Endothelial cell of umbilical vein (primary cell): ENCODE results near the gene APBA3. TPM values are rescaled to one million over a fixed set of nuclear protein-coding genes. Genes with fewer than 3 reads are reported as not detected.

ENCODE experiments used
- BruUV-seq: library from RNA; stranded (reverse); fragments of 400-500 nt; replicated peaks from 2 replicates; lab custom pipeline; 2021; lab: Mats Ljungman, UMichigan
- CTCF ChIA-PET: fragments of 300-600, 350-600 bp; sonication (Branson Sonifier 250); formaldehyde crosslinking; loops from one replicate; lab custom pipeline; 2021; ENCODE audit warnings: antibody characterized with exemption, inconsistent platforms; lab: Charles Lee
- POLR2A ChIA-PET: fragments of 300-600, 350-600 bp; sonication (Branson Sonifier 250); formaldehyde crosslinking; loops from one replicate; lab custom pipeline; 2021; ENCODE audit warnings: antibody characterized with exemption, inconsistent platforms; lab: Charles Lee
- DNase-seq: peaks from one replicate; pipeline ENCODE4 v3.0.0-alpha.2; 2011; ENCODE audit warnings: low read depth, low spot score
- FAIRE-seq: peaks from 2 replicates; lab custom pipeline; 2011; peaks lifted over from hg19 to GRCh38; lab: Jason Lieb, UNC
- H2AFZ ChIP-seq: 2 replicates; pipeline ENCODE4 v1.6.0; 2012; ENCODE audit warnings: low read depth, low read length, control low read depth, inconsistent platforms
- H3K27ac ChIP-seq: 2 replicates; pipeline ENCODE4 v1.5.1; 2011; ENCODE audit warnings: low read depth, mild to moderate bottlenecking, control low read depth, low read length, moderate library complexity; ENCODE audit not compliant: insufficient read depth
- H3K27me3 ChIP-seq, 2 experiments: 2 replicates each; pipeline versions ENCODE4 v1.6.0 to v1.6.1; 2011; ENCODE audit warnings: low read length in 2 of 2, mixed read lengths in 1 of 2; ENCODE audit not compliant: control insufficient read depth in 2 of 2, insufficient read depth in 2 of 2
- H3K36me3 ChIP-seq, 2 experiments: 2 replicates in 1 of 2; 3 replicates in 1 of 2; pipeline ENCODE4 v1.5.1; 2011; ENCODE audit warnings: low read length in 2 of 2, mild to moderate bottlenecking in 1 of 2, moderate library complexity in 1 of 2; ENCODE audit not compliant: control insufficient read depth in 2 of 2, insufficient read depth in 2 of 2; ENCODE audit errors: extremely low read depth in 1 of 2
- H3K4me1 ChIP-seq: 3 replicates; pipeline ENCODE4 v1.5.1; 2011; ENCODE audit warnings: mild to moderate bottlenecking, low read length; ENCODE audit not compliant: control insufficient read depth, insufficient read depth; ENCODE audit errors: extremely low read depth
- H3K4me2 ChIP-seq: 2 replicates; pipeline ENCODE4 v1.6.1; 2011; ENCODE audit warnings: low read length, control low read depth, mixed read lengths; ENCODE audit not compliant: insufficient read depth
- H3K4me3 ChIP-seq, 3 experiments: fragments of 200-600 bp in 1 of 3; sonication (generic), shearing (Covaris generic) in 1 of 3; replicated peaks in 1 of 3; 2 replicates each; pipeline ENCODE4 v1.5.1; 2011 to 2016; ENCODE audit warnings: control low read depth in 3 of 3, low read length in 3 of 3, mild to moderate bottlenecking in 2 of 3, inconsistent platforms in 1 of 3, low read depth in 1 of 3, moderate library complexity in 1 of 3; ENCODE audit not compliant: insufficient read depth in 1 of 3
- H3K79me2 ChIP-seq: 2 replicates; pipeline ENCODE4 v1.6.0; 2012; ENCODE audit warnings: low read length, inconsistent platforms; ENCODE audit not compliant: control insufficient read depth, insufficient read depth
- H3K9ac ChIP-seq: replicated peaks from 2 replicates; pipeline ENCODE3; 2011; ENCODE audit warnings: low read length, control low read depth; ENCODE audit not compliant: insufficient read depth; ENCODE audit errors: extremely low read depth
- H3K9me1 ChIP-seq: replicated peaks from 3 replicates; pipeline ENCODE4 v1.6.0; 2011; ENCODE audit warnings: mild to moderate bottlenecking, low read length; ENCODE audit not compliant: control insufficient read depth, insufficient read depth; ENCODE audit errors: extremely low read depth
- H3K9me3 ChIP-seq: replicated peaks from 2 replicates; pipeline ENCODE4 v1.5.1; 2012; ENCODE audit warnings: low read length, inconsistent platforms; ENCODE audit not compliant: control insufficient read depth, insufficient read depth
- H4K20me1 ChIP-seq: replicated peaks from 2 replicates; pipeline ENCODE3; 2011; ENCODE audit warnings: mild to moderate bottlenecking, low read length; ENCODE audit not compliant: control insufficient read depth, insufficient read depth; ENCODE audit errors: extremely low read depth
- CTCF ChIP-seq, 2 donors: IDR thresholded peaks; 1 replicate in 1 of 2; 2 replicates in 1 of 2; pipeline ENCODE4 v1.5.1; 2011; ENCODE audit warnings: low read length in 2 of 2, mild to moderate bottlenecking in 2 of 2, moderate library complexity in 2 of 2, control low read depth in 1 of 2, inconsistent platforms in 1 of 2, low read depth in 1 of 2; ENCODE audit not compliant: insufficient read depth in 1 of 2; ENCODE audit errors: extremely low read depth in 1 of 2
- EZH2 ChIP-seq: IDR thresholded peaks from 2 replicates; pipeline ENCODE4 v1.6.1; 2012; ENCODE audit warnings: borderline replicate concordance, low read depth, mild to moderate bottlenecking, moderate library complexity, low read length, inconsistent platforms; ENCODE audit not compliant: severe bottlenecking
- FOS ChIP-seq: IDR thresholded peaks from 2 replicates; pipeline ENCODE4 v1.6.1; 2011; ENCODE audit warnings: mild to moderate bottlenecking, low read length, moderate library complexity, borderline replicate concordance; ENCODE audit not compliant: insufficient read depth
- GATA2 ChIP-seq: IDR thresholded peaks from 2 replicates; pipeline ENCODE4 v1.7.0; 2011; ENCODE audit warnings: low read depth, mild to moderate bottlenecking, moderate library complexity, mixed read lengths, low read length; ENCODE audit not compliant: insufficient read length, insufficient read depth
- JUN ChIP-seq: IDR thresholded peaks from 2 replicates; pipeline ENCODE4 v1.6.1; 2011; ENCODE audit warnings: borderline replicate concordance, low read depth; ENCODE audit not compliant: insufficient read length, insufficient read depth
- MAX ChIP-seq: IDR thresholded peaks from 2 replicates; pipeline ENCODE4 v1.6.1; 2011; ENCODE audit not compliant: insufficient read depth, insufficient read length
- MYC ChIP-seq: IDR thresholded peaks from one replicate; pipeline ENCODE4 v1.6.1; 2011; ENCODE audit warnings: mild to moderate bottlenecking, low read depth, low read length
- POLR2A ChIP-seq: IDR thresholded peaks from 2 replicates; pipeline ENCODE4 v1.6.1; 2012; ENCODE audit warnings: low read depth, mild to moderate bottlenecking, control low read depth, low read length
- POLR2AphosphoS5 ChIP-seq: IDR thresholded peaks from 2 replicates; pipeline ENCODE4 v1.6.1; 2012; ENCODE audit warnings: low read depth, mild to moderate bottlenecking, control low read depth, low read length, moderate library complexity; ENCODE audit not compliant: insufficient read depth
- dilution Hi-C: fragments of 300-500 bp; cut with MboI; formaldehyde crosslinking; loops from one replicate; pipeline ENCODE4 v1.15.0; 2019; ENCODE audit warnings: low sequenced_read_pairs; ENCODE audit not compliant: extremely low pct_ligation_motif_present
- intact Hi-C: fragments of 100-400 bp; cut with micrococcal nuclease; formaldehyde crosslinking; loops from one replicate; pipeline ENCODE4 v1.10.0; 2022
- polyA plus RNA-seq, 4 experiments: library from polyadenylated mRNA; depleted of rRNA in 3 of 4; stranded (reverse) in 3 of 4; unstranded in 1 of 4; fragments of >200 nt; gene quantifications; 2 replicates each; pipeline versions ENCODE4 v1.2.1 to v1.2.3, GENCODE V29; 2011 to 2012; ENCODE audit warnings: missing spikeins in 1 of 4
- total RNA-seq: library from RNA; stranded (reverse); gene quantifications from 2 replicates; pipeline ENCODE4 v1.2.3, GENCODE V29; 2021

The APBA3 gene
- total and polyA plus RNA-seq, 2 donors (not counting 3 experiments of a cell fraction or from before 2014, with no cell fraction given): 23.4 to 25.1 TPM

- BruUV-seq: no TSS peak
- no peaks in the 10 kb centered on the region for H4K20me1 ChIP-seq
- ChIA-PET CTCF (no interaction called here), POLR2A (no interaction called here)
- H3K27ac ChIP-seq: no peak overlapping the region
- no peaks in the 10 kb centered on the region for H3K27me3 ChIP-seq
- H3K9ac ChIP-seq: no peak overlapping the region
- H3K36me3 ChIP-seq: no peaks in the 10 kb centered on the region
- H3K4me1 ChIP-seq: no peaks in the 10 kb centered on the region
- dilution Hi-C loops: no loop called here
- no peaks in the 10 kb centered on the region for H3K9me3 ChIP-seq
- TF ChIP-seq EZH2 (no peak), MAX (no peak), CTCF (IDR thresholded peaks at IDR 0.05; ENCODE audit: extremely low read depth in 1 of 2, insufficient read depth in 1 of 2, low read depth in 1 of 2, low read length in 2 of 2) (no peak), GATA2 (no peak), JUN (no peak), FOS (no peak), POLR2AphosphoS5 (no peak), MYC (no peak), POLR2A (no peak)
- no peak overlapping the region for H2AFZ ChIP-seq
- H3K79me2 ChIP-seq: no peaks in the 10 kb centered on the region
- FAIRE-seq: no peak
- no peak for DNase-seq
- intact Hi-C loops: no loop called here
- H3K4me3 ChIP-seq: no peak overlapping the region
- no peaks in the 10 kb centered on the region for H3K9me1 ChIP-seq
- H3K4me2 ChIP-seq: no peak overlapping the region
Observed at GRCh38 chr19:3776479-3777040, 15.1 kb upstream of the APBA3 start.
